H1 (cell line): ENCODE measurements around the gene COX19. TPM values are rescaled to one million over a fixed set of nuclear protein-coding genes. Genes with fewer than 3 reads are reported as not detected.

ENCODE experiments used
- GTF2F1 ChIP-seq: IDR thresholded peaks from 2 replicates; pipeline ENCODE4 v1.6.1; 2012; ENCODE audit warnings: low read depth, low read length, improper control_type of control experiment, borderline replicate concordance
- polyA plus RNA-seq, 7 experiments: library from polyadenylated mRNA; depleted of rRNA in 3 of 7; stranded (reverse) in 5 of 7; unstranded in 2 of 7; fragments of >200 nt in 5 of 7; fragments of 200-250 nt in 2 of 7; gene quantifications; 1 replicate in 5 of 7; 2 replicates in 1 of 7; 4 replicates in 1 of 7; pipeline versions ENCODE4 v1.2.1 to v1.2.3, GENCODE V29; 2011 to 2013; ENCODE audit warnings: missing spikeins in 2 of 7, mixed read lengths in 2 of 7
- total RNA-seq: library from RNA; stranded (reverse); fragmentation: NEBNext Ultra II Directional; extraction: Animal tissue kit (Norgen Biotek cat#: 25700); gene quantifications from 2 replicates; pipeline ENCODE4 v1.2.1, GENCODE V29; 2021

COX19 gene
- total and polyA plus RNA-seq, 2 of the 8 experiments (the other 6 are each of a cell fraction or from before 2014, with no cell fraction given): 3.9 to 7.9 TPM

GRCh38 chr7:920351-921070, 54.8 kb downstream of the COX19 start (continued):
- no peak for TF ChIP-seq GTF2F1
